ENCODE data around the gene CYP4X1.
"Not testable (repeated sequence)": the region's sequence is repeated elsewhere in the genome, so short reads cannot be mapped to it uniquely, and the experiment has no call there.

Gene CYP4X1

GRCh38 chr1:47023268-47024140 is at the start of gene CYP4X1:
Gene CYP4X1 (plus strand): TSS chr1:47023669. CDS start chr1:47023818, 149 bp downstream.
- Histone ChIP-seq H3K4me3 (replicated peaks; ENCODE audit: low read depth, low read length) (no peak within 1 kb of the TSS), H3K36me3 (ENCODE audit: control insufficient read depth, insufficient read depth, low read length) (no peaks in the 10 kb centered on the region), H3K27me3 (replicated peaks; ENCODE audit: control insufficient read depth, insufficient read depth, low read length) (no peaks in the 10 kb centered on the region; the same call in 1 of the 2 replicates)
- no peak for DNase-seq (ENCODE audit: extremely low read depth, insufficient read length)
- no peak for TF ChIP-seq CTCF (IDR thresholded peaks at IDR 0.05; ENCODE audit: insufficient read depth, low read length, poor library complexity, severe bottlenecking)

GRCh38 chr1:46983166-46983829 is 40.2 kb upstream of the CYP4X1 start:
- no peak for DNase-seq (ENCODE audit: extremely low read depth, insufficient read length)
- TF ChIP-seq CTCF (IDR thresholded peaks at IDR 0.05; ENCODE audit: insufficient read depth, low read length, poor library complexity, severe bottlenecking) = no peak
- Histone ChIP-seq H3K4me3 (replicated peaks; ENCODE audit: low read depth, low read length) (no peak overlapping the region), H3K27me3 (replicated peaks; ENCODE audit: control insufficient read depth, insufficient read depth, low read length) (no peaks in the 10 kb centered on the region), H3K36me3 (ENCODE audit: control insufficient read depth, insufficient read depth, low read length) (no peaks in the 10 kb centered on the region)

GRCh38 chr1:46983830-46984586 is 39.5 kb upstream of the CYP4X1 start:
- H3K36me3 ChIP-seq (ENCODE audit: control insufficient read depth, insufficient read depth, low read length) = no peaks in the 10 kb centered on the region
- no peak for TF ChIP-seq CTCF (IDR thresholded peaks at IDR 0.05; ENCODE audit: insufficient read depth, low read length, poor library complexity, severe bottlenecking)
- no peak overlapping the region for H3K4me3 ChIP-seq (replicated peaks; ENCODE audit: low read depth, low read length)
- H3K27me3 ChIP-seq (replicated peaks; ENCODE audit: control insufficient read depth, insufficient read depth, low read length) = no peaks in the 10 kb centered on the region
- no peak for DNase-seq (ENCODE audit: extremely low read depth, insufficient read length)

- DNase-seq (ENCODE audit: extremely low read depth, insufficient read length); H3K4me3 ChIP-seq (replicated peaks; ENCODE audit: low read depth, low read length); H3K27me3 ChIP-seq (replicated peaks; ENCODE audit: control insufficient read depth, insufficient read depth, low read length); H3K36me3 ChIP-seq (ENCODE audit: control insufficient read depth, insufficient read depth, low read length): not testable (repeated sequence)
These were observed 32.9 kb upstream of the CYP4X1 start for GRCh38 chr1:46990541-46990940.

GRCh38 chr1:46991083-46991923 is 32.2 kb upstream of the CYP4X1 start:
- DNase-seq (ENCODE audit: extremely low read depth, insufficient read length) = no peak
- no peak for TF ChIP-seq CTCF (IDR thresholded peaks at IDR 0.05; ENCODE audit: insufficient read depth, low read length, poor library complexity, severe bottlenecking)
- H3K27me3 ChIP-seq (replicated peaks; ENCODE audit: control insufficient read depth, insufficient read depth, low read length) = no peaks in the 10 kb centered on the region

More at GRCh38 chr1:46991083-46991923, 32.2 kb upstream of the CYP4X1 start:
- H3K4me3 ChIP-seq (replicated peaks; ENCODE audit: low read depth, low read length) = no peak overlapping the region
- no peaks in the 10 kb centered on the region for H3K36me3 ChIP-seq (ENCODE audit: control insufficient read depth, insufficient read depth, low read length)

Measured in GM06990 (cell line).